ENCODE results near the gene MCEMP1.

The MCEMP1 gene

GRCh38 chr19:7652061-7652641 is 24.7 kb upstream of the MCEMP1 start:
- Histone ChIP-seq H3K36me3 (ENCODE audit: control insufficient read depth in 4 of 4, insufficient read depth in 4 of 4, low read length in 3 of 4) (peaks cover 0 to 4% (median 2%) of the 10 kb centered on the region in 4 experiments), H3K27ac (ENCODE audit: insufficient read depth in 1 of 2, low read depth in 1 of 2, low read length in 2 of 2, poor library complexity in 1 of 2, severe bottlenecking in 2 of 2) (no peak overlapping the region), H3K4me3 (ENCODE audit: control insufficient read depth in 1 of 7, extremely low read depth in 1 of 7, insufficient read depth in 4 of 7, low read depth in 2 of 7, low read length in 6 of 7) (peak overlapping the region in 5 of 7 experiments; percentile 21 to 72 (median 40)), H3K4me1 (ENCODE audit: control extremely low read depth in 1 of 4, control insufficient read depth in 4 of 4, insufficient read depth in 4 of 4, low read length in 3 of 4) (peaks cover 0 to 26% (median 5%) of the 10 kb centered on the region in 4 experiments), H3K27me3 (replicated peaks in 2 of 5; ENCODE audit: control insufficient read depth in 4 of 5, insufficient read depth in 5 of 5, low read length in 4 of 5) (peaks cover 0 to 4% (median 0%) of the 10 kb centered on the region in 5 experiments), H3K9me3 (ENCODE audit: control extremely low read depth in 1 of 5, control insufficient read depth in 4 of 5, insufficient read depth in 2 of 5, low read depth in 1 of 5, low read length in 4 of 5) (no peaks in the 10 kb centered on the region)
- 6% methylated on average over 19 of the region's 28 CpGs for WGBS (ENCODE audit: insufficient coverage)
- ChIA-PET POLR2A (interaction anchor here (0.5 to 0.6 kb wide), 3 partner anchors 8 to 285 kb away, joined by 3 read pairs; no protein-coding TSS in a partner anchor), CTCF (interaction anchor here (0.7 to 3.3 kb wide), 9 partner anchors 11 to 148 kb away, joined by 3 to 19 read pairs (median 4); partner anchors contain the start of genes MCEMP1, STXBP2 and TRAPPC5)
- DNase-seq = peak; percentile 80 to 90 (median 90)

GRCh38 chr19:7654401-7654800 is 22.5 kb upstream of the MCEMP1 start:
- H3K27ac ChIP-seq (ENCODE audit: insufficient read depth in 1 of 2, low read depth in 1 of 2, low read length in 2 of 2, poor library complexity in 1 of 2, severe bottlenecking in 2 of 2) = no peak overlapping the region
- ChIA-PET POLR2A (no interaction called here), CTCF (interaction anchor here (1.1 to 1.5 kb wide), 5 partner anchors 10 to 146 kb away, joined by 3 to 8 read pairs (median 4); partner anchors contain the start of gene RETN)
- WGBS (ENCODE audit: insufficient coverage) = 100% methylated on average over 4 of the region's 8 CpGs
- no peak for DNase-seq
- H3K9me3 ChIP-seq (ENCODE audit: control extremely low read depth in 1 of 5, control insufficient read depth in 4 of 5, insufficient read depth in 2 of 5, low read depth in 1 of 5, low read length in 4 of 5) = no peaks in the 10 kb centered on the region
- H3K4me1 ChIP-seq (ENCODE audit: control extremely low read depth in 1 of 4, control insufficient read depth in 4 of 4, insufficient read depth in 4 of 4, low read length in 3 of 4) = peaks cover 4 to 37% (median 14%) of the 10 kb centered on the region in 4 experiments
- H3K36me3 ChIP-seq (ENCODE audit: control insufficient read depth in 4 of 4, insufficient read depth in 4 of 4, low read length in 3 of 4) = no peaks in the 10 kb centered on the region
- H3K27me3 ChIP-seq (replicated peaks in 2 of 5; ENCODE audit: control insufficient read depth in 4 of 5, insufficient read depth in 5 of 5, low read length in 4 of 5) = peaks cover 0 to 4% (median 0%) of the 10 kb centered on the region in 5 experiments
- no peak overlapping the region for H3K4me3 ChIP-seq (ENCODE audit: control insufficient read depth in 1 of 7, extremely low read depth in 1 of 7, insufficient read depth in 4 of 7, low read depth in 2 of 7, low read length in 6 of 7)

GRCh38 chr19:7655581-7655980 is 21.3 kb upstream of the MCEMP1 start:
- no peak overlapping the region for H3K4me3 ChIP-seq (ENCODE audit: control insufficient read depth in 1 of 7, extremely low read depth in 1 of 7, insufficient read depth in 4 of 7, low read depth in 2 of 7, low read length in 6 of 7)
- H3K36me3 ChIP-seq (ENCODE audit: control insufficient read depth in 4 of 4, insufficient read depth in 4 of 4, low read length in 3 of 4) = no peaks in the 10 kb centered on the region
- H3K9me3 ChIP-seq (ENCODE audit: control extremely low read depth in 1 of 5, control insufficient read depth in 4 of 5, insufficient read depth in 2 of 5, low read depth in 1 of 5, low read length in 4 of 5) = no peaks in the 10 kb centered on the region
- POLR2A ChIA-PET = interaction anchor here (1.3 kb wide), 1 partner anchor 18 kb away, joined by 3 read pairs; the partner anchor contains the start of gene STXBP2
- H3K27ac ChIP-seq (ENCODE audit: insufficient read depth in 1 of 2, low read depth in 1 of 2, low read length in 2 of 2, poor library complexity in 1 of 2, severe bottlenecking in 2 of 2) = no peak overlapping the region
- WGBS (ENCODE audit: insufficient coverage) = 63% methylated on average over 8 of the region's 8 CpGs
- H3K4me1 ChIP-seq (ENCODE audit: control extremely low read depth in 1 of 4, control insufficient read depth in 4 of 4, insufficient read depth in 4 of 4, low read length in 3 of 4) = peaks cover 4 to 37% (median 14%) of the 10 kb centered on the region in 4 experiments
- CTCF ChIA-PET = interaction anchor here (0.7 to 3.0 kb wide), 3 partner anchors 15 to 112 kb away, joined by 4 to 13 read pairs (median 6); partner anchors contain the start of gene TRAPPC5
- H3K27me3 ChIP-seq (replicated peaks in 2 of 5; ENCODE audit: control insufficient read depth in 4 of 5, insufficient read depth in 5 of 5, low read length in 4 of 5) = peaks cover 0 to 4% (median 0%) of the 10 kb centered on the region in 5 experiments
- peak in 2 of 3 donors; percentile 14 to 35 for DNase-seq

GRCh38 chr19:7657131-7657751 is 19.6 kb upstream of the MCEMP1 start:
- Histone ChIP-seq H3K27ac (ENCODE audit: insufficient read depth in 1 of 2, low read depth in 1 of 2, low read length in 2 of 2, poor library complexity in 1 of 2, severe bottlenecking in 2 of 2) (peak overlapping the region in 1 of 2 experiments; percentile 36), H3K27me3 (replicated peaks in 2 of 5; ENCODE audit: control insufficient read depth in 4 of 5, insufficient read depth in 5 of 5, low read length in 4 of 5) (peaks cover 0 to 3% (median 0%) of the 10 kb centered on the region in 5 experiments), H3K36me3 (ENCODE audit: control insufficient read depth in 4 of 4, insufficient read depth in 4 of 4, low read length in 3 of 4) (no peaks in the 10 kb centered on the region), H3K9me3 (ENCODE audit: control extremely low read depth in 1 of 5, control insufficient read depth in 4 of 5, insufficient read depth in 2 of 5, low read depth in 1 of 5, low read length in 4 of 5) (no peaks in the 10 kb centered on the region), H3K4me1 (ENCODE audit: control extremely low read depth in 1 of 4, control insufficient read depth in 4 of 4, insufficient read depth in 4 of 4, low read length in 3 of 4) (peaks cover 4 to 35% (median 13%) of the 10 kb centered on the region in 4 experiments), H3K4me3 (ENCODE audit: control insufficient read depth in 1 of 7, extremely low read depth in 1 of 7, insufficient read depth in 4 of 7, low read depth in 2 of 7, low read length in 6 of 7) (no peak overlapping the region)
- peak in 2 of 3 donors; percentile 72 to 81 for DNase-seq
- WGBS (ENCODE audit: insufficient coverage) = 38% methylated on average over 3 of the region's 14 CpGs
- CTCF ChIA-PET = interaction anchor here (0.6 to 3.0 kb wide), 7 partner anchors 19 to 1964 kb away, joined by 3 to 13 read pairs (median 4); partner anchors contain the start of gene TRAPPC5
- POLR2A ChIA-PET = interaction anchor here (0.6 kb wide), 1 partner anchor 246 kb away, joined by 3 read pairs; the partner anchor contains the start of gene MAP2K7

- POLR2A ChIA-PET = interaction anchor here (0.6 kb wide), 1 partner anchor 118 kb away, joined by 6 read pairs; no protein-coding TSS in a partner anchor
- Histone ChIP-seq H3K27me3 (replicated peaks in 2 of 5; ENCODE audit: control insufficient read depth in 4 of 5, insufficient read depth in 5 of 5, low read length in 4 of 5) (peaks cover 0 to 3% (median 0%) of the 10 kb centered on the region in 5 experiments), H3K27ac (ENCODE audit: insufficient read depth in 1 of 2, low read depth in 1 of 2, low read length in 2 of 2, poor library complexity in 1 of 2, severe bottlenecking in 2 of 2) (no peak overlapping the region), H3K4me1 (ENCODE audit: control extremely low read depth in 1 of 4, control insufficient read depth in 4 of 4, insufficient read depth in 4 of 4, low read length in 3 of 4) (peaks cover 4 to 29% (median 12%) of the 10 kb centered on the region in 4 experiments), H3K36me3 (ENCODE audit: control insufficient read depth in 4 of 4, insufficient read depth in 4 of 4, low read length in 3 of 4) (no peaks in the 10 kb centered on the region), H3K9me3 (ENCODE audit: control extremely low read depth in 1 of 5, control insufficient read depth in 4 of 5, insufficient read depth in 2 of 5, low read depth in 1 of 5, low read length in 4 of 5) (no peaks in the 10 kb centered on the region), H3K4me3 (ENCODE audit: control insufficient read depth in 1 of 7, extremely low read depth in 1 of 7, insufficient read depth in 4 of 7, low read depth in 2 of 7, low read length in 6 of 7) (peak overlapping the region in 2 of 7 experiments; percentile 11 to 45)
- WGBS (ENCODE audit: insufficient coverage) = 50% methylated on average over 8 of the region's 9 CpGs
- peak in 2 of 3 donors; percentile 78 to 89 for DNase-seq
- CTCF ChIA-PET = interaction anchor here (1.2 kb wide), 1 partner anchor 20 kb away, joined by 3 read pairs; no protein-coding TSS in a partner anchor
Measured at GRCh38 chr19:7658219-7658686, 18.6 kb upstream of the MCEMP1 start.

GRCh38 chr19:7661744-7662538 is 14.9 kb upstream of the MCEMP1 start:
- Histone ChIP-seq H3K9me3 (ENCODE audit: control extremely low read depth in 1 of 5, control insufficient read depth in 4 of 5, insufficient read depth in 2 of 5, low read depth in 1 of 5, low read length in 4 of 5) (no peaks in the 10 kb centered on the region), H3K27me3 (replicated peaks in 2 of 5; ENCODE audit: control insufficient read depth in 4 of 5, insufficient read depth in 5 of 5, low read length in 4 of 5) (peaks cover 0 to 3% (median 0%) of the 10 kb centered on the region in 5 experiments), H3K36me3 (ENCODE audit: control insufficient read depth in 4 of 4, insufficient read depth in 4 of 4, low read length in 3 of 4) (no peaks in the 10 kb centered on the region), H3K27ac (ENCODE audit: insufficient read depth in 1 of 2, low read depth in 1 of 2, low read length in 2 of 2, poor library complexity in 1 of 2, severe bottlenecking in 2 of 2) (no peak overlapping the region), H3K4me1 (ENCODE audit: control extremely low read depth in 1 of 4, control insufficient read depth in 4 of 4, insufficient read depth in 4 of 4, low read length in 3 of 4) (peaks cover 4 to 12% (median 10%) of the 10 kb centered on the region in 4 experiments), H3K4me3 (ENCODE audit: control insufficient read depth in 1 of 7, extremely low read depth in 1 of 7, insufficient read depth in 4 of 7, low read depth in 2 of 7, low read length in 6 of 7) (no peak overlapping the region)
- ChIA-PET POLR2A (no interaction called here), CTCF (interaction anchor here (1.1 to 1.3 kb wide), 3 partner anchors 19 to 138 kb away, joined by 3 to 6 read pairs (median 3); partner anchors contain the start of gene TRAPPC5)
- no peak for DNase-seq
- 84% methylated on average over 4 of the region's 8 CpGs for WGBS (ENCODE audit: insufficient coverage)
